Measurements from ENCODE around the gene PSD. TPM values are rescaled to one million over a fixed set of nuclear protein-coding genes. Genes with fewer than 3 reads are reported as not detected.
"Not testable (repeated sequence)": the region's sequence is repeated elsewhere in the genome, so short reads cannot be mapped to it uniquely, and the experiment has no call there.

The PSD gene
- total RNA-seq, 2 experiments from 2014 or later = 4.2 to 4.4 TPM

- H3K9me3 Mint-ChIP-seq, POLR2A ChIA-PET, H3K27me3 Mint-ChIP-seq, H3K4me3 Mint-ChIP-seq, DNase-seq, CTCF ChIA-PET: not testable (repeated sequence)
- Mint-ChIP-seq H3K4me1 (ENCODE audit: low read depth) (peaks cover 26% of the 10 kb centered on the region), H3K36me3 (peaks cover 15% of the 10 kb centered on the region), H3K27ac (peak overlapping the region; percentile 58)
- intact Hi-C loops (cut with micrococcal nuclease) = loop anchor here (10.0 kb wide), 1 partner anchor 740 kb away; the partner anchor contains the start of gene NT5C2
These were observed 36.3 kb upstream of the PSD start for GRCh38 chr10:102454662-102455487.

DNA sequence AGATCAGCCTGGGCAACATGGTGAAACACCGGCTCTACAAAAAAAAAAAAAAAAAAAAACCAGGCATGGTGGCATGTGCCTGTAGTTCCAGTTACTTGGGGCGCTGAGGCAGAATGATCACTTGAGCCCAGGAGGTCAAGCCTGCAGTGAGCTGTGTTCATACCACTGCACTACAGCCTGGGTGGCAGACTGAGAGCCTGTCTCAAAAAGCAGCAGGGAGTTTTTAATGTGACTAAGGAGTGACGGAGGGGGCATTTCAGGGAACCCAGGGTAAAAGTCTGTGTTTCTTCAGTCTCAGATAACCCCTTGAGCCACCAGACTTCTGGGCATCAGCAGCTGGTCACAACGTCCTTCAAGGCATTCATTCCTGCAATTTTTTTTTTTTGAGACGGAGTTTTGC is 34.9 kb upstream of the PSD start:
- intact Hi-C loops (cut with micrococcal nuclease) = loop anchor here (1.0 to 10.0 kb wide), 4 partner anchors 21 to 741 kb away; partner anchors contain the start of genes CUEDC2, NOLC1 and NT5C2
- Mint-ChIP-seq H3K4me3 (no peak overlapping the region), H3K27me3 (no peaks in the 10 kb centered on the region), H3K27ac (peak overlapping the region; percentile 89), H3K9me3 (no peaks in the 10 kb centered on the region), H3K4me1 (ENCODE audit: low read depth) (peaks cover 35% of the 10 kb centered on the region), H3K36me3 (peaks cover 15% of the 10 kb centered on the region)
- no peak for DNase-seq
- ChIA-PET POLR2A (interaction anchor here (0.7 to 4.9 kb wide), 4 partner anchors 8 to 301 kb away, joined by 3 to 36 read pairs (median 4); partner anchors contain the start of genes NFKB2 and NOLC1), CTCF (interaction anchor here (1.1 to 4.7 kb wide), 5 partner anchors 8 to 130 kb away, joined by 4 to 22 read pairs (median 10); no protein-coding TSS in a partner anchor)

DNA sequence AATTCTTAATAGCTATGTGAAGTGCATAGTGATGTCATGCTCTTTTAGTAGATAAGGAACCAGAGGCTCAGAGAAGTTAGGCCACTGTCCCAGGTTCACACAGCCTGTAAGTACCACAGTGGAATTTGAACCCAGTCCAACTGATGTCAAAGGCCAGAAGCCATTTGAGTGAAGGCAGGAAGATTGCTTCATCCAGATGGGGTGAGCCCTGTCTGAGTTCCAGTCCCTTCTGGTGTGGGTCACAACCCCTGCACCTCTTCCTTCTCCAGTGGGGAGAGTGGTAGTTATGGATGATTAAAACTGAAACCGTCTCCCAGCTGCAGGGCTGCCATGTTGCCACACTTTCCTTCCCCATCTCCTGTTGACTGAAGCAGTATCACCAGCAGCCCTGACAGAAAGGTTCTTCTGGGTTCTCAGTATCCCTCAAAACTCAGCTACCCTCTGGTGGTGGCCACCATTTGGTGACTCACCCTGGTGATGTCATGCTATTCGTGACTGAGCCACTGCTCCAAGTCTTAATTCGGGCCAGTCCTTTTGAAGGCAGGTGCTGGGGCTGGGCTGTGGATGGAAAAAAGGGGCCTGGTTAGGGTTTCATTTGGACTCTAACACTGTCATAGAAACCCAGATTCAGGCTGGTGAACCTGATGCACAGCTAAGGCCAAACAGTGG is 34.2 kb upstream of the PSD start:
- CTCF ChIA-PET = interaction anchor here (1.0 to 4.7 kb wide), 10 partner anchors 9 to 283 kb away, joined by 3 to 22 read pairs (median 7); partner anchors contain the start of genes CUEDC2 and GBF1
- peaks cover 15% of the 10 kb centered on the region for H3K36me3 Mint-ChIP-seq
- POLR2A ChIA-PET = interaction anchor here (0.6 to 4.9 kb wide), 6 partner anchors 9 to 301 kb away, joined by 3 to 36 read pairs (median 4); partner anchors contain the start of genes NFKB2 and NOLC1
- peak overlapping the region; percentile 89 for H3K27ac Mint-ChIP-seq
- H3K27me3 Mint-ChIP-seq = no peaks in the 10 kb centered on the region
- H3K4me3 Mint-ChIP-seq = peak overlapping the region; percentile 43
- peak; percentile 88 for DNase-seq
- intact Hi-C loops (cut with micrococcal nuclease) = loop anchor here (1.0 to 10.0 kb wide), 4 partner anchors 21 to 742 kb away; partner anchors contain the start of genes CUEDC2, NOLC1 and NT5C2
- H3K9me3 Mint-ChIP-seq = no peaks in the 10 kb centered on the region
- H3K4me1 Mint-ChIP-seq (ENCODE audit: low read depth) = peaks cover 35% of the 10 kb centered on the region

- peak; percentile 20 for DNase-seq
- peak within 1 kb of the TSS; percentile 89 for H3K27ac Mint-ChIP-seq
These were observed 32.8 kb upstream of the PSD start, which contains the start of gene C10orf95 for GRCh38 chr10:102451105-102451969. Gene C10orf95, minus strand, starts transcription at chr10:102451543. Its CDS starts 450 bp downstream, at chr10:102451093.

DNA sequence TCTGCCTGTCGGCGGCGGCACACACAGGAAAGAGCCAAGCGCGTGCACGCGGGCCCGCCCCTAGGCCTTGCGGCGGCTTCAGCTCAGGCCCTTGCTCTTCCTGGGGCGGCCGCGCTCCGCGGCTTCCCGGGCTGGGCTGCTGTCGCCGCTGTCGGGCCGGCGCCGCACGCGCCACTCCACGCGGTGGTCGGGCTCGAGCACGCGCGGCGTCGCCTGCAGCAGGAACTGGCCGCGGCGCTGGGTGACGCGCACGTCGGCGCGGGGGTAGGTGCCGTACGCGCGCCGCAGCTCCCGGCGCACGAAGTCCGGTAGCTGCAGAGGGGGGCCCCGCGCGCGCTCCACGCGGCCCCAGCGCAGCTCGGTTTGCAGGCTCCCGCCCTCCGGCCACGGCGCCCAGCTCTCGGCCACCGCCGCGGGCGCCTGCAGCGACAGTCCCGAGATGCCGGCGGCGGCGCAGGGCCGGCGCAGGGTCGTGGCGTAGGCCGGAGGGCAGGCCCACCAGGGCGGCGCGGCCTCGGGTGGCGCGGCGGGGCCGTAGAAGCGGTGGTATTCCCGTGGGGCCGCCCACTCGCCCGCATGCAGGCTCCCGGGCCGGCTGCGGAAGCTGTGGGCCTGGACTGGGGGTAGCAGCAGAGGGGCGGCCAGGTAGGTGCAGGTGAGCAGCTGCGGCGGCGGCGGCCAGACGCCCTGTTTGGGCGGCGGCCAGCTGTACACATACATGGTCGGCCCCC is 32.0 kb upstream of the PSD start:
- intact Hi-C loops (cut with micrococcal nuclease) = loop anchor here (1.0 to 10.0 kb wide), 5 partner anchors 29 to 744 kb away; partner anchors contain the start of genes ACTR1A and NT5C2
- ChIA-PET CTCF (interaction anchor here (0.6 to 4.7 kb wide), 18 partner anchors 11 to 220 kb away, joined by 3 to 22 read pairs (median 4); partner anchors contain the start of genes CUEDC2, FBXL15, NFKB2 and SUFU), POLR2A (interaction anchor here (0.6 to 4.9 kb wide), 11 partner anchors 10 to 194 kb away, joined by 3 to 36 read pairs (median 7); partner anchors contain the start of genes CUEDC2, FBXL15 and NFKB2)
- H3K4me1 Mint-ChIP-seq (ENCODE audit: low read depth) = peaks cover 35% of the 10 kb centered on the region
- peak overlapping the region; percentile 94 for H3K4me3 Mint-ChIP-seq
- H3K9me3 Mint-ChIP-seq = no peaks in the 10 kb centered on the region
- DNase-seq = peak; percentile 90
- H3K27me3 Mint-ChIP-seq = no peaks in the 10 kb centered on the region
- peak overlapping the region; percentile 94 for H3K27ac Mint-ChIP-seq
- H3K36me3 Mint-ChIP-seq = peaks cover 13% of the 10 kb centered on the region

More at GRCh38 chr10:102451105-102451969, 32.8 kb upstream of the PSD start, which contains the start of gene C10orf95:
- intact Hi-C loops (cut with micrococcal nuclease) = loop anchor here (10.0 kb wide), 1 partner anchor 743 kb away; the partner anchor contains the start of gene NT5C2
- Mint-ChIP-seq H3K36me3 (peaks cover 13% of the 10 kb centered on the region), H3K27me3 (no peaks in the 10 kb centered on the region), H3K4me3 (peak within 1 kb of the TSS; percentile 94), H3K9me3 (no peaks in the 10 kb centered on the region), H3K4me1 (ENCODE audit: low read depth) (peaks cover 35% of the 10 kb centered on the region)
- POLR2A ChIA-PET = interaction anchor here (0.9 to 4.9 kb wide), 11 partner anchors 10 to 282 kb away, joined by 3 to 36 read pairs (median 7); partner anchors contain the start of genes CUEDC2, FBXL15 and NFKB2
- CTCF ChIA-PET = interaction anchor here (1.0 to 4.7 kb wide), 18 partner anchors 11 to 221 kb away, joined by 3 to 22 read pairs (median 6); partner anchors contain the start of genes CUEDC2, GBF1, NFKB2 and SUFU

DNA sequence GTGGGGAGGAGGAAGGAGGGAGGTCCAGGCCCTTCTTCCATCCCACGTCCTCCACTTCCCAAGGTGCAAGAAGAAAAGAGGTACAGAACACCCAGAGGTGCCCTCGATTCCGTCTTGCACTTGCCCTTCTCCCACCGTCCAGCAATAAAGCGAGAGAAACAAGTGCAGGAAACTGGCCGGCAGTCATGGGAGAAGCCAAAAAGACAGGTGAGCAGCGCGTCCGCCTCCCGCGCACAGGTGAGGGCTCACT is 31.5 kb upstream of the PSD start:
- POLR2A ChIA-PET = interaction anchor here (0.6 to 4.9 kb wide), 10 partner anchors 10 to 195 kb away, joined by 3 to 36 read pairs (median 10); partner anchors contain the start of genes CUEDC2, FBXL15 and NFKB2
- peak overlapping the region; percentile 94 for H3K4me3 Mint-ChIP-seq
- CTCF ChIA-PET = interaction anchor here (0.6 to 4.7 kb wide), 16 partner anchors 12 to 220 kb away, joined by 3 to 22 read pairs (median 5); partner anchors contain the start of genes CUEDC2, FBXL15 and NFKB2
- H3K27ac Mint-ChIP-seq = peak overlapping the region; percentile 94
- DNase-seq = no peak
- H3K4me1 Mint-ChIP-seq (ENCODE audit: low read depth) = peaks cover 35% of the 10 kb centered on the region
- intact Hi-C loops (cut with micrococcal nuclease) = loop anchor here (1.0 to 10.0 kb wide), 5 partner anchors 29 to 745 kb away; partner anchors contain the start of genes ACTR1A and NT5C2
- no peaks in the 10 kb centered on the region for H3K9me3 Mint-ChIP-seq
- peaks cover 10% of the 10 kb centered on the region for H3K36me3 Mint-ChIP-seq
- H3K27me3 Mint-ChIP-seq = no peaks in the 10 kb centered on the region

DNA sequence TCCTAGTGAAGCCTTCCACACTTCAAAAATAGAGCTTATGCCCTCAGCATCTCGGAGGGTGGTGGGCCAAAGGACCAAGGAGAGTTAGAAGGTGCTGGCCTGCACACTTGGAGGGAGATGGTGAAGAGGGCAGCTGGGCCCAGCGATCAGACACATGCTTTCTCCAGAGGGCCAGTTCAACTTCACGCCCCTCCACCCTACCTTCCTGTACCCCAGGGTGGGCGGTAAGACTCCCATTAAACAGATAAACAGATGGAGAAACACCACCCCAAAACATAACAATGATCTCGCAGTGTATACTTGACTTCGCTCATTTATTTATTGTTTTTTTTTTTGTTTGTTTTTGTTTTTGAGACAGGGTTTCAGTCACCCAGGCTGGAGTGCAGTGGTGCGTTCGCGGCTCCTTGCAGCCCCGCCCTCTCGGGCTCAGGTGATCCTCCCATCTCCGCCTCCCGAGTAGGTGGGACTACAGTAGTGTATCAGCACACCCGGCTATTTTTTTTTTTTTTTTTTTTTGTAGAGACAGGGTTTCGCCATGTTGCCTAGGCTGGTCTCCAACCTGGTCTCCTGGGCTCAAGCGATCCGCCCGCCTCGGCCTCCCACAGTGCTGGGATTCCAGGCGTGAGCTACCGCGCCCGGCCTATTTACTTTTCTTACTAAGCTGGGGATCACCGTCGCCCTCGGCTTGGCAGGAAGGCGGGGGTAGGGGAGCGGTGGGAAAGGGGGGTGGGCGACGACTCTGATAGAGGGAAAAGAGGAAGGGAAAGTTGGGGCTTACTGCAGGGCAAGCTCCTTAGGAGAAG is 30.9 kb upstream of the PSD start:
- intact Hi-C loops (cut with micrococcal nuclease) = loop anchor here (1.0 to 10.0 kb wide), 5 partner anchors 28 to 745 kb away; partner anchors contain the start of genes ACTR1A and NT5C2
- Mint-ChIP-seq H3K4me3 (peak overlapping the region; percentile 94), H3K36me3 (peaks cover 10% of the 10 kb centered on the region), H3K9me3 (no peaks in the 10 kb centered on the region), H3K4me1 (ENCODE audit: low read depth) (peaks cover 35% of the 10 kb centered on the region), H3K27ac (peak overlapping the region; percentile 94), H3K27me3 (no peaks in the 10 kb centered on the region)
- DNase-seq = peak; percentile 93
- CTCF ChIA-PET = interaction anchor here (0.6 to 4.7 kb wide), 12 partner anchors 12 to 219 kb away, joined by 3 to 22 read pairs (median 8); partner anchors contain the start of genes CUEDC2, FBXL15 and NFKB2
- POLR2A ChIA-PET = interaction anchor here (0.6 to 4.9 kb wide), 8 partner anchors 9 to 65 kb away, joined by 5 to 36 read pairs (median 16); partner anchors contain the start of genes CUEDC2, FBXL15 and NFKB2

GRCh38 chr10:102444851-102445250 is 26.3 kb upstream of the PSD start:
- ChIA-PET CTCF (interaction anchor here (0.7 kb wide), 1 partner anchor 200 kb away, joined by 4 read pairs; no protein-coding TSS in a partner anchor), POLR2A (no interaction called here)
- intact Hi-C loops (cut with micrococcal nuclease) = no loop called here
- no peaks in the 10 kb centered on the region for H3K9me3 Mint-ChIP-seq
- H3K27me3 Mint-ChIP-seq = no peaks in the 10 kb centered on the region
- H3K4me3 Mint-ChIP-seq = no peak overlapping the region
- H3K36me3 Mint-ChIP-seq = no peaks in the 10 kb centered on the region
- peaks cover 9% of the 10 kb centered on the region for H3K4me1 Mint-ChIP-seq (ENCODE audit: low read depth)
- H3K27ac Mint-ChIP-seq = no peak overlapping the region
- no peak for DNase-seq

- no peaks in the 10 kb centered on the region for H3K9me3 Mint-ChIP-seq
- ChIA-PET CTCF (interaction anchor here (0.6 to 0.7 kb wide), 2 partner anchors 177 to 995 kb away, joined by 3 read pairs; no protein-coding TSS in a partner anchor), POLR2A (no interaction called here)
- no peak overlapping the region for H3K27ac Mint-ChIP-seq
- H3K4me3 Mint-ChIP-seq = no peak overlapping the region
- peaks cover 39% of the 10 kb centered on the region for H3K4me1 Mint-ChIP-seq (ENCODE audit: low read depth)
- DNase-seq = no peak
- H3K36me3 Mint-ChIP-seq = peaks cover 8% of the 10 kb centered on the region
- intact Hi-C loops (cut with micrococcal nuclease) = no loop called here
- no peaks in the 10 kb centered on the region for H3K27me3 Mint-ChIP-seq
These were observed 19.8 kb upstream of the PSD start for GRCh38 chr10:102438374-102438773.

Measured in activated CD4-positive, alpha-beta memory T cell treated with anti-CD3 and anti-CD28 coated beads for 36 hours (primary cell).